ENCODE results near the gene C7.

C7 gene

GRCh38 chr5:40983781-40984180 lies 74.5 kb downstream of the C7 start:
- no peak for ATAC-seq
- TF ChIP-seq, protein P1, sequence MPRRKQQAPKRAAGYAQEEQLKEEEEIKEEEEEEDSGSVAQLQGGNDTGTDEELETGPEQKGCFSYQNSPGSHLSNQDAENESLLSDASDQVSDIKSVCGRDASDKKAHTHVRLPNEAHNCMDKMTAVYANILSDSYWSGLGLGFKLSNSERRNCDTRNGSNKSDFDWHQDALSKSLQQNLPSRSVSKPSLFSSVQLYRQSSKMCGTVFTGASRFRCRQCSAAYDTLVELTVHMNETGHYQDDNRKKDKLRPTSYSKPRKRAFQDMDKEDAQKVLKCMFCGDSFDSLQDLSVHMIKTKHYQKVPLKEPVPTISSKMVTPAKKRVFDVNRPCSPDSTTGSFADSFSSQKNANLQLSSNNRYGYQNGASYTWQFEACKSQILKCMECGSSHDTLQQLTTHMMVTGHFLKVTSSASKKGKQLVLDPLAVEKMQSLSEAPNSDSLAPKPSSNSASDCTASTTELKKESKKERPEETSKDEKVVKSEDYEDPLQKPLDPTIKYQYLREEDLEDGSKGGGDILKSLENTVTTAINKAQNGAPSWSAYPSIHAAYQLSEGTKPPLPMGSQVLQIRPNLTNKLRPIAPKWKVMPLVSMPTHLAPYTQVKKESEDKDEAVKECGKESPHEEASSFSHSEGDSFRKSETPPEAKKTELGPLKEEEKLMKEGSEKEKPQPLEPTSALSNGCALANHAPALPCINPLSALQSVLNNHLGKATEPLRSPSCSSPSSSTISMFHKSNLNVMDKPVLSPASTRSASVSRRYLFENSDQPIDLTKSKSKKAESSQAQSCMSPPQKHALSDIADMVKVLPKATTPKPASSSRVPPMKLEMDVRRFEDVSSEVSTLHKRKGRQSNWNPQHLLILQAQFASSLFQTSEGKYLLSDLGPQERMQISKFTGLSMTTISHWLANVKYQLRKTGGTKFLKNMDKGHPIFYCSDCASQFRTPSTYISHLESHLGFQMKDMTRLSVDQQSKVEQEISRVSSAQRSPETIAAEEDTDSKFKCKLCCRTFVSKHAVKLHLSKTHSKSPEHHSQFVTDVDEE (CRISPR knock-in tag; IDR thresholded peaks at IDR 0.05): no peak
- no peak for TF ChIP-seq ZFP3 (CRISPR knock-in tag; IDR thresholded peaks at IDR 0.05)
- no peak for TF ChIP-seq ARNTL (CRISPR knock-in tag; IDR thresholded peaks at IDR 0.05; ENCODE audit: borderline replicate concordance, low read depth)
- no peak for TF ChIP-seq CREB5 (CRISPR knock-in tag; IDR thresholded peaks at IDR 0.05; ENCODE audit: low read depth)
- TF ChIP-seq ZC3H10 (CRISPR knock-in tag; IDR thresholded peaks at IDR 0.05): no peak
- no peak for TF ChIP-seq GLIS3 (CRISPR knock-in tag; IDR thresholded peaks at IDR 0.05)
- TF ChIP-seq SNAI2 (CRISPR knock-in tag; IDR thresholded peaks at IDR 0.05): no peak
- TF ChIP-seq CSRNP3 (CRISPR knock-in tag; IDR thresholded peaks at IDR 0.05): no peak
- TF ChIP-seq CSDC2 (CRISPR knock-in tag; IDR thresholded peaks at IDR 0.05): no peak
- no peak for TF ChIP-seq POU6F1 (CRISPR knock-in tag; IDR thresholded peaks at IDR 0.05; ENCODE audit: borderline replicate concordance, low read depth)
- no peak for TF ChIP-seq ESRRG (CRISPR knock-in tag; IDR thresholded peaks at IDR 0.05)
- TF ChIP-seq ZNF565 (CRISPR knock-in tag; conservative IDR thresholded peaks at IDR 0.05; ENCODE audit: low read depth): no peak
- TF ChIP-seq PATZ1 (CRISPR knock-in tag; IDR thresholded peaks at IDR 0.05; ENCODE audit: borderline replicate concordance): no peak

GRCh38 chr5:40984884-40985283 lies 75.6 kb downstream of the C7 start:
- ATAC-seq: no peak
- TF ChIP-seq CSDC2 (CRISPR knock-in tag; IDR thresholded peaks at IDR 0.05) (no peak), POU6F1 (CRISPR knock-in tag; IDR thresholded peaks at IDR 0.05; ENCODE audit: borderline replicate concordance, low read depth) (no peak)

DNA sequence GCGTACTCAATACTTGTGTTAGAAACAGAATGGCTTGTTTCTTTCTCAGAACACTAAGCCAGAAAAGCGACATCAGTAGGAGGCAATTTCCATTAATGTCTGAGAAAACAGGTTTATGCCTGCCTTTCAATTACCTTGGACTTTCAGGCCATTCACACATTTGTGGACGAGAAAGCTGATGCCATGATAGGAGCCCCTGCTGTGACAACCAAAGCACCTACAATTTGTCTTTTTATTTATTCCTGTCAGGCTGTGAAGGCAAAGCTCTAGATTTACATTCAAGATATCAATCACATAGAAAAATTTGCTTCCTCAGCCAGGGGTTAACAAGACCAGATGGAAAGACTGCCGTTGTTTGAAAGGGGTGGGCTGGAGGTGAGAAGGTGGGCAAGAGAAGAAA lies 76.2 kb downstream of the C7 start:
- no peak for ATAC-seq
- TF ChIP-seq ESRRG (CRISPR knock-in tag; IDR thresholded peaks at IDR 0.05): no peak
- TF ChIP-seq TCF4 (CRISPR knock-in tag; IDR thresholded peaks at IDR 0.05; ENCODE audit: borderline replicate concordance): no peak
- no peak for TF ChIP-seq BACH2 (CRISPR knock-in tag; IDR thresholded peaks at IDR 0.05; ENCODE audit: borderline replicate concordance)
- no peak for TF ChIP-seq ARNTL (CRISPR knock-in tag; IDR thresholded peaks at IDR 0.05; ENCODE audit: borderline replicate concordance, low read depth)
- no peak for TF ChIP-seq PPARA (CRISPR knock-in tag; IDR thresholded peaks at IDR 0.05; ENCODE audit: borderline replicate concordance)
- TF ChIP-seq CREB5 (CRISPR knock-in tag; IDR thresholded peaks at IDR 0.05; ENCODE audit: low read depth): no peak
- no peak for TF ChIP-seq ISL1 (CRISPR knock-in tag; IDR thresholded peaks at IDR 0.05)
- TF ChIP-seq TOX (CRISPR knock-in tag; IDR thresholded peaks at IDR 0.05; ENCODE audit: borderline replicate concordance): no peak
- no peak for TF ChIP-seq ZNF70 (CRISPR knock-in tag; IDR thresholded peaks at IDR 0.05)
- TF ChIP-seq ZC3H10 (CRISPR knock-in tag; IDR thresholded peaks at IDR 0.05): no peak
- no peak for TF ChIP-seq CSRNP3 (CRISPR knock-in tag; IDR thresholded peaks at IDR 0.05)
- TF ChIP-seq PATZ1 (CRISPR knock-in tag; IDR thresholded peaks at IDR 0.05; ENCODE audit: borderline replicate concordance): no peak
